Right cardiac atrium (tissue), 5 donors: Measurements from ENCODE around the gene AP1G1. TPM values are rescaled to one million over a fixed set of nuclear protein-coding genes. Genes with fewer than 3 reads are reported as not detected.

Source experiments
- ATAC-seq, 2 donors: fragments of 200-7000 bp; cut with Tn5 transposase; one replicate each; pipeline versions ENCODE4 v1.8.0 to v1.9.1; 2020; ENCODE audit warnings: moderate library complexity in 2 of 2, mild to moderate bottlenecking in 1 of 2
- DNase-seq, 3 donors: peaks; one replicate each; pipeline ENCODE4 v3.0.0-alpha.2; 2020
- H3K27ac ChIP-seq: one replicate; pipeline ENCODE4 v1.5.1; 2013; ENCODE audit warnings: mild to moderate bottlenecking, low read length, control low read depth, moderate library complexity
- H3K27me3 ChIP-seq: one replicate; pipeline ENCODE4 v1.6.1; 2013; ENCODE audit not compliant: control insufficient read depth, insufficient read depth
- H3K4me1 ChIP-seq: one replicate; pipeline ENCODE4 v1.6.1; 2013; ENCODE audit warnings: low read length; ENCODE audit not compliant: control insufficient read depth, insufficient read depth
- H3K4me3 ChIP-seq: one replicate; pipeline ENCODE4 v1.5.1; 2013; ENCODE audit warnings: low read length, control low read depth
- H3K9me3 ChIP-seq: one replicate; pipeline ENCODE4 v1.6.1; 2013; ENCODE audit warnings: low read length; ENCODE audit not compliant: control insufficient read depth
- WGBS: extraction: QIAGEN DNeasy Blood & Tissue Kit; methylation state at CpG from one replicate; pipeline ENCODE4 v1.1.7; 2013; 5-methylcytosine and 5-hydroxymethylcytosine counted together
- intact Hi-C, 4 donors: fragments of 100-400 bp; cut with DNase I; formaldehyde crosslinking; loops; one replicate each; pipeline versions ENCODE4 v1.11.0 to v1.14.0; 2022 to 2023
- polyA plus RNA-seq: library from polyadenylated mRNA; stranded (reverse); fragments of 200-250 nt; gene quantifications from one replicate; pipeline ENCODE4 v1.2.3, GENCODE V29; 2013
- total RNA-seq, 4 donors: library from RNA; stranded (reverse); fragmentation: NEBNext Ultra II Directional; extraction: Animal tissue kit (Norgen Biotek cat#: 25700); gene quantifications; one replicate each; pipeline ENCODE4 v1.2.1, GENCODE V29; 2021
- donor health status: healthy with polysubstance abuse.
- donor health status: DM: no; HTN: yes; CAD: no.
- donor health status: DM: no; HTN: no; CAD: no.
- donor health status: DM: no; HTN: yes; CAD: no; lungs with severe emphysema.
- donor health status: DM: yes; HTN: yes; CAD: no.

The AP1G1 gene
- total and polyA plus RNA-seq, 5 donors = 11.2 to 47.8 (median 37.7) TPM

DNA sequence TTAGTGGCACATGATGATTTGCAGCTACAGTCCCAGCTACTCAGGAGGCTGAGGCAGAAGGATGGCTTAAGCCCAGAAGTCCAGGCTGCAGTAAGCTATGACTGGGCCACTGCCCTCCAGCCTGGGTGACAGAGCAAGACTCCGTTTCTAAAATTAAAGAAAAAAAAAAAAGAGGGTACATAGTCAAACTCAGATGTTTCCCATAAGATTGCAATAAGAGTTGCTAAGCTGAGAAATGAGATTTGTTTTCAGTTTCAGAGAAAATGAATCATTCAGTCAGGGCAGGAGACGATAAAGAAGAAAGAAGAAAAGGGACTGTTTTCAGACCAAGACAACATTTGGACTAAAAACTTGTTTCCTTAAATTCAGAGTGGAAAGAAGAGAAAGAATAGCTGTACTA, 54.0 kb downstream of the AP1G1 start:
- Histone ChIP-seq H3K27me3 (no peaks in the 10 kb centered on the region), H3K4me1 (no peaks in the 10 kb centered on the region), H3K4me3 (no peak overlapping the region), H3K9me3 (no peaks in the 10 kb centered on the region), H3K27ac (no peak overlapping the region)
- ATAC-seq (no peak), DNase-seq (no peak)
- intact Hi-C loops = no loop called here
- WGBS = 85% methylated on average over 2 of the region's 2 CpGs

DNA sequence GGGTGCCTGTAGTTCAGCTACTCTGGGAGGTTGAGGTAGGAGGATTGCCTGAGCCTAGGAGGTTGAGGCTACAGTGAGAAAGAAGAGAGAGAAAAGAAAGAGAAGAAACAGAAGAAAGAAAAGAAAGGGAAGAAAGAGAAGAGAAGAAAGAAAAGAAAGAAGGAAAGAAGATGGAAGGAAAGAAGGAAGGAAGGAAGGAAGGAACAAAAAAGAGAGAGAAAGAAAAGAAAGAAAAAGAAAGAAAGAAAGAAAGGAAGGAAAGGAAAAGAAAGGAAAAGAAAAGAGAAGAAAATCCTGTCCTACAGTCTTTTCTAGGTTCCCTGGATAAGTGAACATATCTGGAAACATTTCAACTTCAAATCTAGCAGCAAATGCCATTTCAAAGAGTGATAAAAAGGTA, 54.5 kb downstream of the AP1G1 start:
- Histone ChIP-seq H3K4me1 (no peaks in the 10 kb centered on the region), H3K27me3 (no peaks in the 10 kb centered on the region), H3K27ac (no peak overlapping the region), H3K4me3 (no peak overlapping the region), H3K9me3 (no peaks in the 10 kb centered on the region)
- no peak for ATAC-seq
- intact Hi-C loops = no loop called here
- DNase-seq = no peak

DNA sequence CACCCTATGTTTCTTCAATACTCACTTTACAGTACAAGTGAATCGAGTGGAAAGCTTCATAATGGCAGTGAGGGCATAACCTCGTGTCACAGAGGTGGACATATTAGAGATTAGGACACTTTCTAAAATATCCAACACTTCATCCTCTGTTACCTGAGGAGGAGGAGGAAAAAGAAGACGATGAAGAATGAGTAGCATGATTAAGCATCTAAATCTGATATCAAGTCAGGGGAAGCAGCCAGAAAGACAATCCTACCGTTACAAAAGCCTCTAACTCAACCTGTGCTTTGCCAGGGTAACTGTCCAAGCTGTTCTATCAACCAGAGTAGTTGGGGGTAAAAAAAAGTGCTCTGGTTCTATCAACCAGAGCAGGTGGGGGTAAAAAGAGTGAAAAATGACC, 60.4 kb downstream of the AP1G1 start:
- no peak for ATAC-seq
- Histone ChIP-seq H3K4me1 (no peaks in the 10 kb centered on the region), H3K27me3 (no peaks in the 10 kb centered on the region), H3K27ac (no peak overlapping the region), H3K4me3 (no peak overlapping the region), H3K9me3 (no peaks in the 10 kb centered on the region)
- DNase-seq = no peak
- intact Hi-C loops = loop anchor here in 1 of 4 donors (5.0 kb wide), 1 partner anchor 214 kb away; no protein-coding TSS in a partner anchor
- 83% methylated on average over 4 of the region's 4 CpGs for WGBS

DNA sequence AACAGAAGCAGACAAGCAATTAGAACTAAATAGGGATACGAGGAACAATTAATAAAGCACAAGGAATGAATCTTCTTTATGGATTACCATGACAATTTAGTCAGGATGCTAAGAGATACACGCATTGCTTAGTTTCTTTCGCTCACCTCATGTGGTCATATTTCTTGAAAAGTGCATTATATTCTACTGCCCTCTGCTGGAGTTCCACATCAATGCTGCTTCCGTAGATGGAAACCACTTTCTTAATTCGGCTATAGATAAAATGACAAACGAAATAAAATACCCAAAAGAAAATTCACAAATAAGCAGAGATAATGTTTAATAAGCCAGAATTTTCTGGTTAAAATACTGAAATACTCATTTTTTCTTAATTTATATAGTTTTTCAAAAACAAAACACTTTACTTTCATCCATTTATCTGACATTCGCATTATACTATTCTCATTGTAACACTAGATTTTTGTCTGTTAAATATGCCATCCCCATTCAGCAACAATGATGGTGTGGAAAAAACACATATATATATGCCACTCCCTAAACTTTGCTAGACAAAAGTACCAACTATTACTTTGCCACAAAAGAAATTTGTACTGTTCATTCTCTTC, 62.1 kb downstream of the AP1G1 start:
- Histone ChIP-seq H3K27ac (no peak overlapping the region), H3K27me3 (no peaks in the 10 kb centered on the region), H3K4me1 (no peaks in the 10 kb centered on the region), H3K4me3 (no peak overlapping the region), H3K9me3 (no peaks in the 10 kb centered on the region)
- intact Hi-C loops = loop anchor here in 1 of 4 donors (5.0 kb wide), 1 partner anchor 216 kb away; no protein-coding TSS in a partner anchor
- 52% methylated on average over 7 of the region's 7 CpGs for WGBS
- ATAC-seq (no peak), DNase-seq (no peak)

- H3K4me1 ChIP-seq = no peaks in the 10 kb centered on the region
- no peak for DNase-seq
- 86% methylated on average over 4 of the region's 4 CpGs for WGBS
- intact Hi-C loops = no loop called here
- H3K27ac ChIP-seq = no peak overlapping the region
- H3K9me3 ChIP-seq = no peaks in the 10 kb centered on the region
- no peaks in the 10 kb centered on the region for H3K27me3 ChIP-seq
- H3K4me3 ChIP-seq = no peak overlapping the region
- no peak for ATAC-seq
These were observed 69.8 kb downstream of the AP1G1 start for GRCh38 chr16:71738855-71739254.

DNA sequence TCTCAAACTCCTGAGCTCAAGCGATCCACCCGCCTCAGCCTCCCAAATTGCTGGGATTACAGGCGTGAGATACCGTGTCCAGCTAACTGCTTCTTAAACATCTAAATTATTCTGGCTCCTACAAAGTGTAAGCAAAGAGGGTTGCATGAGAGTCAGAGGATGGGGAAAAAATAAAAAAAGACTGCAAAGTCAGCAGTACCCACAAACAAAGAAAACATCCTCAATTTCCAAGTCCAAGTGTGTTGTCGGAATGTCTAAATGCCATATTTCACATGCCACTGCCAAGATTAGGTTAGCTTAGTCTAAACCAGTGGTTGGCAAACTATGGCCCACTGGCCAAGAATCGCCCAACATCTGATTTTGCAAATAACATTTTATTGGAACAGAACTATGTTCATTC, 71.1 kb downstream of the AP1G1 start:
- intact Hi-C loops = no loop called here
- no peaks in the 10 kb centered on the region for H3K4me1 ChIP-seq
- no peaks in the 10 kb centered on the region for H3K9me3 ChIP-seq
- no peak for DNase-seq
- whole genome bisulfite sequencing = 98% methylated on average over 6 of the region's 6 CpGs
- no peak overlapping the region for H3K27ac ChIP-seq
- ATAC-seq = no peak
- no peaks in the 10 kb centered on the region for H3K27me3 ChIP-seq
- no peak overlapping the region for H3K4me3 ChIP-seq

GRCh38 chr16:71734511-71734910, 74.1 kb downstream of the AP1G1 start:
- H3K9me3 ChIP-seq = no peaks in the 10 kb centered on the region
- no peak overlapping the region for H3K27ac ChIP-seq
- no peaks in the 10 kb centered on the region for H3K4me1 ChIP-seq
- no peak overlapping the region for H3K4me3 ChIP-seq
- no peak for DNase-seq
- H3K27me3 ChIP-seq = no peaks in the 10 kb centered on the region
- intact Hi-C loops = no loop called here
- no peak for ATAC-seq
- WGBS = 86% methylated on average over 5 of the region's 5 CpGs

DNA sequence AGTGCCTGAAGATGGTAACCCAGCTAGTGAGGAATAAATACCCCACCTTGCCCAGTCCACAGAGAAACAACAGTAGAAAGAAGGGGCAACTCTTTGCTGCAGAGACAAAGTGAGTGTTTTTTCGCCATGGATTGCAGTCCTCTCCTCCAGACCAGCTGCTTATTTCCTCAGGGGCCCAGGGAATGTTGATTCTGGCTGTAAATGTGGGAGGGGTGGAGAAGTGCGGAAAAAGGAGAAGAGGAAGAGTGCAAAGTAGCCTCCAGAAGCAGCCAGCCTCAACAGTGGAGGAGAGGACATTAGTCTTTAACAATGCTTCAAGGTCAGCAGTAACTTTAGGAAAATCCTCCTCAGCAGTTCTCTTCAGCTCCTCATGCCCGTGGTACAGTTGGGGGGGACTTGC, 76.0 kb downstream of the AP1G1 start:
- DNase-seq = peak in 1 of 3 donors; percentile 52
- WGBS = 58% methylated on average over 3 of the region's 3 CpGs
- peak; percentile 54 to 71 for ATAC-seq
- H3K4me3 ChIP-seq = no peak overlapping the region
- no peaks in the 10 kb centered on the region for H3K4me1 ChIP-seq
- H3K27me3 ChIP-seq = no peaks in the 10 kb centered on the region
- intact Hi-C loops = no loop called here
- no peak overlapping the region for H3K27ac ChIP-seq
- no peaks in the 10 kb centered on the region for H3K9me3 ChIP-seq

- Histone ChIP-seq H3K4me3 (no peak overlapping the region), H3K27me3 (no peaks in the 10 kb centered on the region), H3K27ac (no peak overlapping the region), H3K4me1 (no peaks in the 10 kb centered on the region), H3K9me3 (no peaks in the 10 kb centered on the region)
- DNase-seq = no peak
- 80% methylated on average over 8 of the region's 8 CpGs for WGBS
- ATAC-seq = no peak
- intact Hi-C loops = no loop called here
These were observed 80.9 kb downstream of the AP1G1 start for GRCh38 chr16:71727551-71728324.

DNA sequence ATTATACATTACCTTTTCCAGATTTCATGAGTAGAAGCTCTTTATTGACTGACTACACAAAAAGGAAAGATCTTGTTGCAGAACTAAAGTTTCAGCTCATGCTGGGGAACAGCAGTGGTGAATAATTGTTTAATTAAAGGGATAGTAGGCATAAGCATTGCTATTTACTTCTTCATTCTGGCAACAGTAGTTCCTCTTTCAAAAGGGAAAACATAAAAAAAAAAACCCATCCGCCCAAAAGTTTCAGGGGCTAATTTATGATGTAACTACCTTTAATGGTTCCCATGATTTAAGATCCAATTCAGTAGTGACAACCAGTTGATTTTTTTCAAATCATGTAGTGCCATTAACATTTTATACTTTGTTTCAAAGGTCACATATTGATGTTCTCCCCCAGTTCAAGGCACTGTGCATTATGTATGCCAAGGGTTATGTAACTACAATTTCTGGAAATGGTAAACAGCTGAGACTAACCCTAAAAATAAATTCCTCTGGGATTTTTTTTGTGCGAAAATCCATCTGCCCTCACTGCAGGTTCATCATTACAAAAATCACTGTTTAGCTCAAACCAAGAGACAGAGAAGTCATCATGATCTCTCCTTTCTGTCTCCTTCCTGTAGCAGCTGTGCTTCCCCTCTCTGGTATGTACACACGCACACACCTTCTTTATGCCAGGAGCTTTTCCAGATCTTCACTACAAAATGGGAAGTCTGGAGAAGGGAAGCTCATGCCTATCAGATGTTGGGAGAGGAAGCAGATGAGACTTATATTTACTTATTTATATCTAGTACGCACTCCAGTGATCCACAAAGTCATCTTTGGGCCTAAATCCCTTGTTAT, 81.9 kb downstream of the AP1G1 start:
- no peaks in the 10 kb centered on the region for H3K27me3 ChIP-seq
- DNase-seq (no peak), ATAC-seq (no peak)
- peak overlapping the region; percentile 38 for H3K27ac ChIP-seq
- intact Hi-C loops = no loop called here
- no peaks in the 10 kb centered on the region for H3K9me3 ChIP-seq
- no peaks in the 10 kb centered on the region for H3K4me1 ChIP-seq
- H3K4me3 ChIP-seq = no peak overlapping the region
- 41% methylated on average over 4 of the region's 4 CpGs for WGBS

DNA sequence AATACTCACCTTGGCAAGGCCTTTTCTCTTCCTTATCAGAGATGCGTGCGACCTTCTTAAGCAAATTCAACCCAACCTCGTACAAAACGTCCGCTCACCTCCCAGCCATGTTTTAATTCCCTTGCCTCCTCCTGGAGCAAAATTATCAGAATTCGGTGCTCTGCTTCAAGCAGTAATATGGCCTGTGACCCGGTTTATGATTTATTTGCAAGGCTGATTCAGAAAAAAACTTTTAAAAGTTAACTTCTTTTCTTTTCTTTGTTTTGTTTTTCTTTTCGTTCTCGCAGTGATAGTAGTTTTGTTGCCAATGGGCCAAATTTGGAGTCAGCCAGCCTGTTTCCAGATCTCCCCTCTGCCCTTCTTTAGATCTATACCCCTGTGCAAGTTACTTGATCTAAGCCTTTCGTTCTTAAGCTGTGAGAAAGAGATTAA, 84.3 kb downstream of the AP1G1 start, which contains the start of gene PHLPP2:
Gene PHLPP2 (minus strand): TSS at position 382 of the 432 bp plus-strand sequence. CDS start 9,906 bp downstream, outside the sequence.
- Histone ChIP-seq H3K27me3 (no peaks in the 10 kb centered on the region), H3K4me3 (peak within 1 kb of the TSS; percentile 83), H3K27ac (peak within 1 kb of the TSS; percentile 50), H3K9me3 (no peaks in the 10 kb centered on the region), H3K4me1 (no peaks in the 10 kb centered on the region)
- intact Hi-C loops = no loop called here
- DNase-seq (no peak), ATAC-seq (no peak)
- 25% methylated on average over 10 of the region's 10 CpGs for WGBS
